AG10803 (cell line): ENCODE data around the gene JPH2.
"Not testable (repeated sequence)": the region's sequence is repeated elsewhere in the genome, so short reads cannot be mapped to it uniquely, and the experiment has no call there.

Source experiments
- DNase-seq: peaks from one replicate; pipeline ENCODE4 v3.0.0; 2010; ENCODE audit warnings: low read depth
- H3K4me3 ChIP-seq: 2 replicates; pipeline ENCODE4 v1.5.1; 2011; ENCODE audit warnings: mild to moderate bottlenecking, low read length, control low read depth
- CTCF ChIP-seq: conservative IDR thresholded peaks from 2 replicates; pipeline ENCODE4 v1.5.1; 2011; ENCODE audit warnings: mild to moderate bottlenecking, low read length, control low read depth, inconsistent platforms

The JPH2 gene

DNA sequence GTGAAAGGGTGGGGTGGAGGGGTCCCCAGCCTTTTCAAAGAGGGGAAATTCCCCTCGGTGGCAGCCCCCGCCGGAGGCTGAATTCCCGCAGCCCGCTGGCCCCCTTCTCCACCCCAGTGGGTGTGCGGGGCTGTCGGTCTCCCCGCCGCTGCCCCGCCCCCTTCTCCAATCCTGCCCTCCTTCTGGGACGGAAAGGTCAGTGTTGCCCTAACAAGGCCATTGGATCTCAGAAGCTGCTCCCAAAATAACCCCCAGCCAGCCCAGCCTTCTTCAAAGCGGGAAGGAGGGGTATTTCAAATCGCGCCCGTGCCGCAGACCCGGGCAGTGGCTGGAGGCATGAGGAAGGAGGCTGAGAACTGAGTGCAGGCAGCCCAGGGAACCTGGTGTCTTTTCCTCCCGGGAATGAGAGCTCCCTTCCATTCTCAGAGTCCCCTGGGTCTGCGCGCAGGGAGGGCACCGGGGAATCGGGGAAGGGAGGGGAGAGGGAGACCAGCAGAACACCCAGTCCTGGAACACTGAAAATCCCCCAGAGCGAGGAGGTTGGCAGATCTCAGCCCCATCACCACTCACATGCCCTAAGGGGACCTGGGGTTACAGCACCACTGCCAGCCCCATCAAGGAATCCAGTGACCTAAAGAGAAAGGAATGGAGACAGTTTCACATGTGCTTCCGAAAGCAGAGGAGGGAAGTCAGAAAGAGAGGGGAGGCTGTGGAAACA lies at the start of gene JPH2:
Gene JPH2, minus strand, starts transcription at position 135 of the 718 bp plus-strand sequence. CDS start 483 bp downstream, outside the sequence.
- DNase-seq: peak; percentile 92
- peak within 1 kb of the TSS; percentile 70 for H3K4me3 ChIP-seq
- no peak for TF ChIP-seq CTCF

DNA sequence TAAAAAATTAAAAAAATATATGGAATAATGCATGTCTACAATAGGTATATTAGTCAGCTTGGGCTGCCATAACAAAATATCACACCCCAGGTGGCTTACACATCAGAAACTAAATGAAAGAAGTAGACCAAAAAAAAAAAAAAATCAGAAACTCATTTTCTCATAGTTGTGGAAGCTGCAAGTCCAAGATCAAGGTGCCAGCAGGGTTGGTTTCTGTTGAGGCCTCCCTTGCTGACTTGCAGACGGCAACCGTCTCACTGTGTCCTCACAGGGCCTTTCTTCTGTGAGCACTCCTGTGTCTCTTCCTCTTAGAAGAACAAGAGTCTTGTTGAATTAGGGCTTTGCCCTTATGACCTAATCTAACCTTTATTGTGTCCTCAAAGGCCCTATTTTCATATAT lies 48.7 kb upstream of the JPH2 start:
- no peak overlapping the region for H3K4me3 ChIP-seq
- TF ChIP-seq CTCF: no peak
- no peak for DNase-seq

- TF ChIP-seq CTCF: no peak
- H3K4me3 ChIP-seq: no peak overlapping the region
- peak; percentile 2 for DNase-seq
Measured at GRCh38 chr20:44234566-44235317, 47.8 kb upstream of the JPH2 start.

- H3K4me3 ChIP-seq: no peak overlapping the region
- no peak for DNase-seq
- TF ChIP-seq CTCF: no peak
Measured at GRCh38 chr20:44233436-44234016, 46.5 kb upstream of the JPH2 start.

- H3K4me3 ChIP-seq, DNase-seq: not testable (repeated sequence)
Measured at GRCh38 chr20:44232469-44232856, 45.5 kb upstream of the JPH2 start.

DNA sequence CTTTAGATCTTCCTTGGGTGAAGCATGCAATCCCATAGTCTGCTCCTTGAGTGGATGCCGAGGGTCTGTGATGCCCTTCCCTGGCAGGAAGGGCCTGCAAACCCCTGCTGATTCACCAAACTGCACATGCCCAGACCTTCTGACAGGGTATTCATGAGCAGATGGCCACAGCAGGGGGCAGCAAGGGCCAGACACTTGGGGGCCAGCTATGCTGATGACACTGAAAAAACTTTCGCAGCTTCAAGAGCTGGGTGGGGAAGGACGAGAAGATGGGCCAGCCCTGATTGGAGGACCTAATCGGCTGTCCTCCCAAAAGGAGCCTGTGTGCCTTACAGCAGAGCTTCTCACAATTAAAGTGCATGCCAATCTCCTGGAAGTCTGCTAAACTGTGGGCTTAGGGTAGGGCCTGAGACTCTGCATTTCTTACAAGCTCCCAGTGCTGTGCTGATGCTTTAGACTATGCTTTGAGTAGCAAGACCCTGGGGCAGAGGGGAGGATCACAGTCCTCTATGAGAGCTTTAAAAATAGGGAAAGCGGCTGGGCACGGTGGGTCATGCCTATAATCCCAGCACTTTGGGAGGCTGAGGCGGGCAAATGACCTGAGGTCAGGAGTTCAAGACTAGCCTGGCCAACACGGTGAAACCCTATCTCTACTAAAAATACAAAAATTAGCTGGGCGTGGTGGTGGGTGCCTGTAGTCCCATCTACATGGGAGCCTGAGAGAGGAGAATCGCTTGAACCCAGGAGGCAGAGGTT lies 44.9 kb upstream of the JPH2 start:
- DNase-seq: no peak
- no peak for TF ChIP-seq CTCF
- H3K4me3 ChIP-seq: no peak overlapping the region

DNA sequence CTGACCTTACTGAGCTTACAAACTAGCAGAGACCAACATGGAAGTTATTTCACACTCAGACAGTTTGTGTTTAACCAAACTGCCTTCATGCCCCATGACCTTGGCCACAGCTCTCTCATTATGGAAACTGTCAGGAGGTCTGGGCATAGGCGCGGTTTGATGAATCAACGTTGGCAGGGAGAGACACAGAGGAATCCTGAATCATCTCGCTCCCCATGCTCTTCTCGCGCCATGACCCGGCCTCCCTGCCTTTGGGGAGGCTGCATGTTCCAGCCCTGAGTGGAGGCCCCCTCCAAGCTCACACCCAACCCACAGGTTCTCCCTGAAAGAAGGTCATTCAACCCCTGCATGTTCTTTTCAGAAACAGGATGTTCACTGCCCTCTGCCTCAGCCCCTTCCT lies 44.2 kb upstream of the JPH2 start:
- DNase-seq: no peak
- H3K4me3 ChIP-seq: no peak overlapping the region
- no peak for TF ChIP-seq CTCF
